ENCODE data around the gene LYRM4.

- peak in 1 of 2 donors; percentile 41 for TF ChIP-seq POLR2A (IDR thresholded peaks at IDR 0.05)
- TF ChIP-seq CTCF (IDR thresholded peaks at IDR 0.05), result peak in 4 of 6 experiments; percentile 7 to 70 (median 41)
Observed at GRCh38 chr6:5260661-5261544, at the start of gene LYRM4, which contains the start of gene FARS2.
